Measurements from ENCODE around the gene SLC51A.
A peak's percentile ranks its signal among the peaks of the same experiment; 100 is the strongest.
"Not testable (repeated sequence)": the region's sequence is repeated elsewhere in the genome, so short reads cannot be mapped to it uniquely, and the experiment has no call there.

Gene SLC51A

DNA sequence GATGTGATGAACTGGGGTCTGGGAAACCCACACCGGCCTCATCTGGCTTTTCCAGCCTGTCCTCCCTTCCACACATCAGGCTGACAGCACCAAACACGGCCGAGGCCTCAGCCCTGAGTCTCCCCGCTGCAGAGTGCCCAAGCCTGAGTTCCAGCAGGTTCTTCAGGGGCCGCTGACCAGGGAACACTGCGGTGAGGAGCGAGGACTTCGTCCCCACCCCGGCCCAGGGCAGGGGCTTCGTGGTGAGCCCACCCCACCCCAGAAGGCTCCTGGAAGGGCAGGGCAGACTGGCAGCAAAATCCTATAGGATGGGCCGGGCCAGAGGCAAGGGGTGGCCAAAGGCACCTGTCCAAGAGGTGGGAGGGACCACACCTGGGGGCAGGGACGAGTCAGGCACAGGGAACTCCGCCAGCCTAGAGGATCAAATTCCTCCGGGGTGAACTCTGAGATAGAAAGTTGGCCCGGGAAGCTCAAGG lies at the start of gene SLC51A:
Gene SLC51A (plus strand): TSS at position 446 of the 476 bp plus-strand sequence. CDS start 179 bp downstream, outside the sequence.
- DNase-seq (ENCODE audit: low spot score): no peak

DNA sequence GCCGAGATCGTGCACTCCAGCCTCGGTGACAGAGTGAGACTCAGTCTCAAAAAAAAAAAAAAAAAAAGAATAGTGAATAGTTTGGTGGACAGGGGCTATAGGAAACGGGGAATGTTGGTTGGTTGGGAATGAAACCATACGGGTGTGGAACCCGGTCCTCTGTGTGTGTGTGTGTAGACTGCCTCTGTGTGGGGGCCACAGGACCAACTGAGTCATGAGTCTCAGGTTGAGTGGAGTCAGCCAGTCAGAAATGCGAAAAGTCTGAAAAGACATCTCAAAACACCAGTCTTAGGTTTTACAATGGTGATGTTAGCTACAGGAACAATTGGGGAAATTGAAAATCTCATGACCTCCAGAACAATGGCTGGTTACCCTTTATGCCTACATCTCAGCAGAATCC lies 49.6 kb upstream of the SLC51A start:
- no peak for DNase-seq (ENCODE audit: low spot score)

DNA sequence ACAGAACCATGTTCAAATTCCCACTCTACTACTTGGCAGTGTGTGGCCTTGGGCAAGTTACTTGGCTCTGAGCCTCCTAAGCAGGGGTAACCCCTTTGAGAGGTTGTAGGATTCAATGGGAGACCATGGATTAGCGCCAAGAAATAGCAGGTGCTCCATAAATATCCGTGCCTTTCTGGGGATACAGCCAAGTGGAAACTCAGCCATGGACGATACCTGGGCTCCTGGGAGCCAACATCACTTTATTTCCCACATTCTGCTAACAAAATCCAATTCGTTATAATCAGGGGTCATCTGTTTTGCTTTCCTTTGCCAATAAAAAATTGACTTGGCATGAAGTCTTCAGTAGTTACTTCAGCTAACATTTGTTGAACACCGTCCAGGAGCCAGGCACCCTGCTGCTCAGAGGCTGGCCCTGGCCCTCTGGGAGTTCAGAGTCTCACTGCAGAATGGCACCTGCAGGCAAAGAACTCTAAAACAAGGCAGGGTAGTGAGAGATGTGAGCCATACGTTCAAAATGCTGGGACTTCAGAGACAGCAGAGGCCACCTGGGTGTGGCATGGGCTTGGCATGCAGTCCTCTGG lies 47.4 kb upstream of the SLC51A start:
- no peak for DNase-seq (ENCODE audit: low spot score)

DNA sequence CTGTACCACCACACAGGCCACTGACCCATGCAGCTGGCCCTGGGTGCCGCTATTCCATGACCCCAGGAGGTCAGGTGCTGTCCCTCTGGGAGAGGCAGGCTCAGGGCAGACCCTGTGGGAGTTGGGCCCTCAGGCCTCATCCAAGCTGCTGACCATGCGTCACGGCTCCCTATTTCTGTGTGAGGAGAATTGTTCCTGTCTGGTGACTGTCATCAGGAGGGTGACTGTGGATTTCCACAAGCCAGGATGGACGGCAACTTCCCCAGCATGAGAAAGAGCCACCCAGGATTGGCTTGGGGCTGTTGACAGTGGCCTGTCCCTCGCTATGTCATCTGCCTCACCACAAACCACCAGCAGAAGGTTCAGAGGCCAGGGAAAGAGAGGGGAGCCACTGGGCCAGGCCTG lies 46.5 kb upstream of the SLC51A start:
- no peak for DNase-seq (ENCODE audit: low spot score)

DNA sequence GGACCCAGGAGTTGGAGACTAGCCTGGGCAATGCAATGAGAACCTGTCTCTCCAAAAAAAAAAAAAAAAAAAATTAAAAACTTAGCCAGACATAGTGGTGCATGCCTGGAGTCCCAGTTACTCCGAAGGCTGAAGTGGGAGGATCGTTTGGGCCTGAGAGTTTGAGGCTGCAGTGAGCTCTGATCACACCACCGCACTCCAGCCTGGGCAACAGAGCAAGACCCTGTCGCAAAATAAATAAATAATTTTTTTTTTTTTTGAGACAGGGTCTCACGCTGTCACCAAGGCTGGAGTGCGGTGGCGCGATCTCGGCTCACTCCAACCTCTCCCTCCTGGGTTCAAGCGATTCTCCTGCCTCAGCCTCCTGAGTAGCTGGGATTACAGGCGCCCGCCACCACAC lies 46.0 kb upstream of the SLC51A start:
- not testable (repeated sequence) for DNase-seq (ENCODE audit: low spot score)

DNA sequence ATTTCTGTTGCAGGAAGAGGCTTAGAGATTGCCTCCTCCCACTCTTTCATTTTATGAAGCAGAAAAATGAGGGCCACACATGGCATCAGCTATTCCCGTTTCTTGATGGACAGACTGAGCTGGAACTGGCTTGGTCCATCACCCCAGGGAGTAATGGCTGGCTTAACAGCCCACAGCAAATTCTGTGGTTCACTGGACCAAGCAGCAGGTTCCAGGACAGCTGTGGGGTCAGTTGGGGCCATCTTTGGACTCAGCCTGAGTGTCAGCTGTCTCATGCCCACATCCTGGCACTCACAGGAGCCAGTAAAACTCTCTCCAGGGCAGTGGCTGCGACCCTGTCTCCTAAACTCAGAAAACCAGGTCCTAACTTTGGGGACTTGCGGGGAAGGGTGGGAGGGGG lies 41.7 kb upstream of the SLC51A start:
- no peak for DNase-seq (ENCODE audit: low spot score)

DNA sequence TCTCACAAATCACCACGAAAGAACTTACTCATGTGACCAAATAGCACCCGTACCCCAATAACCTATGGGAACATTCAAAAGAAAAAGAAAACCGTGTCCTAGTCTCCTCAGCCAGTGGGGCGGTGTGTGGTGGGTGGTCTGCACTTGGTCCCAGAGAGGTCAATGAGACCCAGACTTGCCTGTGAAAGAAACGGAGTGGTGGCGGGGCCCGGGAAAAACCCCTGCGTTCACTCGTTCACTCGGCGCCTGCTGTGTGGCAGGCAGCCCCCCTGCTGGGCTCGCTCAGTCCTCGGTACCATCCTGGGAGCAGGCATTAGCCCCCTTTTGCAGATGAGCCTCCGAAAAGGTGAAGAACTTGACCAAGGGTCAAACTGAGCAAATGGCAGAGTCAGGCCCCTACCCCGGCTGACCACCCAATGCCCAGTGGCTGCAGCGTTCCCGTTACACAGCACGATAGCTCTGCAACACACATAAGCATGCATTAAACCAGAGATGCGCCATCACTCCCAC lies 41.2 kb upstream of the SLC51A start:
- no peak for DNase-seq (ENCODE audit: low spot score)

DNA sequence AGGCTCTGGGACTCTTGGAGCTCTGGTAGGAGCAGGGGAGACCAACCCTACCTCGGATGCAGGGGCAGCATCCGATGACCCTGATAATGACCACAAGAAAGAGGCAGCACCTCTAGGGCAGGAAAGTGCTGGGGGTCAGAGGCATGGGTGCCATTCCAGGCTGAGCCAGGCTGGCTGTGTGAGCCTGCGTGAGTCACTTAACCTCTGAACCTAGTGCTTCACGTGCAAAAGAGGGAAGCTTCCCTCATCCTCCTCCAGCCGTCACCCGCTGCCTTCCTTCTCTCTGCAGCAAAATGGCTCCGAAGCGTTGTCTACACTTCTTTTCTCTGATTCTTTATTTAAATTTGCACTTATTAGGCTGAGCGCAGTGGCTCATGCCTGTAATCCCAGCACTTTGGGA lies 40.6 kb upstream of the SLC51A start:
- DNase-seq (ENCODE audit: low spot score): no peak

DNA sequence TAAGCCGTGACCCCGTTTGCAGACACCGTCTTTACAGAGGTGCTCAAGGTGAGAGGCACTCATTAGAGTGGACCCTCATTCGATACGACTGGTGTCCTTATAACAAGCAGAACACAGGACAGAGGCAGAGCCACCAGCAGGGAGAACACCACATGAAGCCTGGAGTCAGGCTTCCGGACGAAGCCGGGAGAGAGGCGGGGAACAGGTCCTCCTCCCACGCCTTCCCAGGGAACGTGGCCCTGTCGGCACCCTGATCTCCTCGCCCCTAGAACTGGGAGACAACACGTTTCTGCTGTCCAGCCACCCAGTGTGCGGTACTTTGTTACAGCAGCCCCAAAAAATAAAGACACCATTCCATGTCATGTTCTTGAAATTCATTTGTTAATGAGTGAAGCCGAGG lies 38.8 kb upstream of the SLC51A start:
- no peak for DNase-seq (ENCODE audit: low spot score)

DNA sequence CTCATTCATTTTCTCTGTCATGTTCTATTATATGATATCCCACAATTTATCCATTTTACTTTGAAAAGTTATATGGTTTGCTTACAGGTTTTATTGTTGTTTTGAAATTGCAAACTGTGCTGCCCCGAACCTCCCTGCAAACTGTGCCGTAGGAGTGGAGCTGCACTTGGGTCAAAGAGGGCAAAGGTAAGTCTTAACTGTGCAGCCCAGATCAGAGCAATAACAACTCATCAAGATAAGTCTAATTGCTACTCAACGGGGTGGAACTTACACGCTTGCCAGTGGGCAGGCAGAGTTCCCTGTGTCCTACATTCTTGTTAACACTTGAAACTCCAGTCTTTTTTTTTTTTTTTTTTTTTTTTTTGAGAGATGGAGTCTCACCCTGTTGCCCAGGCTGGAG lies 38.4 kb upstream of the SLC51A start:
- DNase-seq (ENCODE audit: low spot score): no peak

DNA sequence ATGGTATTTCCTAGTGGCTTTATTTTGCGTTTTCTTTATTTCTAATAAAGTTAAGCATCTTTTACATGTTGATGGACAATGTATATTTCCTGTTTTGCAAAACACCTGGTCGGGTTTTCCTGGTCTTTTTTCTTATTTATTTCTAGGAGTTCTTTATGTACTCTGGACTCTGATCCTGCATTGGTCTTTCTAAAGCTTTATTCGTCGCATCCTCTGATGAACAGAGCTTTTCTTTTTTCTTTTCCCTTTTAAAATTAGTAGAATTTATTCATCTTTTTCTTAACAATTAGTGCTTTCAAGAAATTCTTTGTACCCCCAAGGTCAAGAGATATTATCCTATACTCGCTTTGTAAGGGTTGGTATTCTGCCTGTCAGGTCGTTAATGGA lies 37.3 kb upstream of the SLC51A start:
- DNase-seq (ENCODE audit: low spot score): no peak

DNA sequence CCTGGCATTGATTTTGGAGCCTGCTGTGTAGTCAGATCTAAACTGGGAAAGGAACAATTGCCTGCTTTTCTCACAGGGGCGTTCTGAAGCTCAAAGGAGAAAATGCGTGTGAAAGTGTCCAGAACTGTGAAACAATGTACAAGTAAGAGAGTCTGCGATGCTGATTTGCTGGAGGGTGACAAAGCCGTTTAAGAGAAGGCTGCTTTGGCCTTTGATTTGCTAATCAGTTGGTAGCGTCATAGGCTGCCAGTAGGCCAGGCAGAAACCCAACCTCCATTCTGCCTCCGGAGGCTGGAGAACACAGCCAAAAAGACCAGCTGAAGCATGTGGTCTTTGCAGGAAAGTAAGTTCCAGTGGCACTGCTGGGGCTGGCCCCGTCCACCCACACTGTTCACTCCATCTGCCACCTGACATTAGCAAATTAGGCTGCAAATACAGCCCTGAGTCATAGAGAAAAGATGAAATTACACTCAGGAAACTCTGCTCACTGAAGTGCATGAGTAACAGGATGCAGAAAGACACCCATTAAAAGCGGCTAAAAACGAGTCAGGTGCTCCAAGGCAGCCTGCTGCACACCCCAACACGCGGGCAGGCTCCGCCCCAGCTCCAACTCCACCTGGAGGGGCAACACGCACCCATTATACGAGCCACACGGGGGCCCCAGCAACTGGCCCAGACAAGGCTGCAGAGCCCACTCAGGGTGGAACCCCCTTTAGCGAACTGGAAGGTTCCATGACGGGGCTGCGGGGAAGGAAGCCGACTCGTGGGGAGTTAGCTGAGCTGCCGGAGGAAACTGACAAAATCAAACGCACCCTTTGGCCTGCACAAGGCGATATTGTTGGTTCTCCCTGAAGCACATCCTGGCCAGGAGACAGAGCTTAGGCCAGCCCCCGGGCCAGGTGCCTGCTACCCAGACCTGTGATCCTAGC lies 36.7 kb upstream of the SLC51A start:
- no peak for DNase-seq (ENCODE audit: low spot score)

DNA sequence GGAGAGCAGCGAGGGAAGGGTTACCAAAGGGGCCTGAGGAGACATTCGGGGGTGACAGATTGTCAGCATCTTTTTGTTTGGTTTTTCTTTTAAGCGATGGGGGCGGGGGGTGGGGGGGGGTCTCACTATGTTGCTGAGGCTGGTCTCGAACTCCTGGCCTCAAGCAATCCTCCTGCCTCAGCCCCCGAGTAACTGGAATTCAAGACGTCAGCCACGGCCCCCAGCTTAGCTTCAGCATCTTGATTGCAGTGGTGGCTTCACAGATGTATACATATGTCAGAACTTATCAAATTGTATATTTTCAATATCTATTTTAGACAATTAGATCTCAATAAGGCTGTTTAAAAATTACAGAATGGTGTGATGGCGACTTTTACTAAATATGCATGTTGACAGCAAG lies 36.0 kb upstream of the SLC51A start:
- DNase-seq (ENCODE audit: low spot score): no peak

DNA sequence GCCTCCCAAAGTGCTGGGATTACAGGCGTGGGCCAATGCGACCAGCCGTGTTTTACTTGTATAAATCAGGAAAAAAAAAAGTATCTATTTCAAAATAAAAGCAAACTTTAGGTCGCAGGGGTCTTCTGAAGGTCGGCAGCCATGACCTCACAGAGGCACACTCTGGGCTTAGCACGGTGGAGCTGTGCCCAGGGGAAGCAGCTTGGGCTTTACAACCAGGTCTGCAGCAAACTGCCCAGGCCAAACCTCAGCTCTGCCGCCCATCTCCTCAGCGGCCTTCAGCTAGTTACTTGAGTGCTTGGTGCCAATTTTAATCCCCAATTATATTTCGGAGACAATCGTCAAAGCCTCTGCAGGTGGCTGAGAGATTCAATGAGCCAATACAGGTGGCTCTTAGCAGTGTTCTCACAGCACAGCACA lies 35.2 kb upstream of the SLC51A start:
- no peak for DNase-seq (ENCODE audit: low spot score)

DNA sequence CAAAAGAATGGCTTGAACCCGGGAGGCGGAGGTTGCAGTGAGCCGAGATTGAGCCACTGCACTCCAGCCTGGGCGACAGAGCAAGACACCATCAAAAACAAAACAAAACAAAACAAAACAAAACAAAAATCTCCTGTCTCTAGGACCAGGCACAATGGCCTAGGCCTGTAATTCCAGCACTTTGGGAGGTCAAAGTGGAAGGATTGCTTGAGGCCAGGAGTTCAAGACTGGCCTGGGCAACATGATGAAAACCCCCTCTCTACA lies 32.2 kb upstream of the SLC51A start:
- not testable (repeated sequence) for DNase-seq (ENCODE audit: low spot score)

DNA sequence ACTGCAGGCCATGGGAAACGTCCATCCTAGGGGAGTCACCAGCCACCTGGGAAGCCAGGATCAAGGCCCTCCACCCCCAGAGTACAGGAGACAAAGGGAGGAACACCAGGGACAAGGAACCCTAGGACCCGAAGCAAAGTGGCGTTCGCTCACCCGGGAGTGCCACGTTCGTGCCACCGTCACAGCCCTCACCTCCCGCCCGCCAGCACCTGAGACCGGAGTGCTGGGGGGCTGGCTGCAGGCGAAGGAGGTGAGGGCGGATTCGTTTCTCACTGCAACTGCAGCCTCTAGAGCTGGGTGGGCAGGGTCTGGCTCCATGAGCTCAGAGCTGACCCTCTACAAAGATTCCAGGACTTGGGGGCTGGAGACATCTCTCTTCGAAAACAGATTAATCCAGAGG lies 31.5 kb upstream of the SLC51A start:
- DNase-seq (ENCODE audit: low spot score): no peak

DNA sequence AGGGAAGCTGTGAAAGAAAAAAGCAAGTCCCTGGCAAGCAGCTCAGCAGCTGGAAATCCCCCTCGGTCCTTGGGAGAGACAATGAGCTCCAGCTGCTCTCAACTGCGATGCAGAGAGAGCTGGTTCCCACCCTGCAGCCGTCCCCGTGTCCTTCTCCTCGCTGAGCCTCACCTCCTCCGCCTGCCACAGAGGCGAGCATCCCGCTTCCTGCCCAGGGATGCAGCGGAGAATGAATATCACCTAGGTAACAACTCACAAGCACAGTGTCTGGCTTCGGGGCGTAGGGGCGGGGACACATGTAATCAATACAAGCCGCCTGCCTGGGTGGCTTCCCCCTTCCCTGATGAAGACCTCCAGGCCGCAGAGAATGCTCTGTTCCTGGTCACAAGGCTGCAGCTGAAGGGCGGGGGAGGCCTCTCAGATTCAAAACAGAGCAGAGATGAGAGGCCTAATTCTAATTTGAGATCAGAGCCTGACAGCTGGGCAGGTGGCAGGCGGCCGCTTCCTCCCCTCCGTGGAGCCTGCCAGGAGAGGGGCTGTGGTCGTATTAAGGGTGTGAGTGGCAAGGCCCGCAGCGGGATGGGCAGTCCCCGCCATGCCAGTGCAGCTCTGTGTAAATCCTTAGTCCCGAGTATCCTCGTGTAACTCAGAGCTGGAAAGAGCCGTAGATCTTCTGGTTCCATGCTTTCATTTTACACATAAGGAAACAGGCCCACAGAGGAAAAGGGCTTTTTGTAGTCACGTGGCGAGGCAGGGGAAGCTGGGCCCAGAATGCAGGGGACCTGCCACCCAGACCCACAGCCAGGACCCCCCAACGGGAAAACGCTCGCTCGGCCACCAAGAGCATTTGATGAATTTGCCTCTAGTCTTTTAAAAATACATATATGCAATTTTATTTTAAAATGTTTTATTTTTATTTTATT lies 29.4 kb upstream of the SLC51A start:
- peak; percentile 79 for DNase-seq (ENCODE audit: low spot score)

DNA sequence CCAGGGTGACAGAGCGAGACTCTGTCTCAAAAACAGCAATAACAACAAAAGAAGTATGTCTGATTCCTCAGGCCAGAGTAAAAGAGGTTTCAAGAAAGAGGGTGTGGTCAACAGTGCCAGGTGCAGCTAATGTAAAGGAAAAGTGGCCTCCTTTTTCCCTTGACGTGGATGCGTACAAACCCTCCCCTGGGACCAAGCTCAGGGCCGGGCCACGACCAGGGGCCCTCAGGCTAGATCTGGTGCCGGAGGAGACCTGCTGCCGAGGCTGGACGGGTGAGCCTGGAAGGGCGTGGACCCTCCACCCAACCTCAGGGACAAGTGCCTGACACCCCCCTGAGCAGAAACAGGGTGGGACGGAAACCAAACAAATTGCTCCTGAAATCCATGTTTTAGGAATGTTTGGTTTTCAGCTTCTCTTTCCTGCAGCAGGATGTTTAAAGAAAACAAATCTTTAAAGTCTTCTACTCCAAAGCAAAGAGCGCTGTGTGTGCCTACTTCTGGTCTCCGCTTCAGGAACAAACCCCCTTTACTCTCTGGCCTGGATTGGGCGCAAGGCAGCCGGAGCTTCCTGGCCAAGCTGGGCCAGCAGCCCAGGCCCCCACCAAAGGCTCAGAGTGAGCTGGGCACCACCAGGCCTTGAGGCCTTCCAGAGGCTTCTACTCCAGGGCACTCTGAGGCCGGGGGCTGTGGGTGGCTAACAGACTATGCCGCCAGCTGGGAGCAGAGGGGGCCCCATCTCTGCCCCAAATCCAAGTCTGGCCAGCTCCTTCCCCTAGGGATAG lies 26.6 kb upstream of the SLC51A start:
- DNase-seq (ENCODE audit: low spot score): no peak

DNA sequence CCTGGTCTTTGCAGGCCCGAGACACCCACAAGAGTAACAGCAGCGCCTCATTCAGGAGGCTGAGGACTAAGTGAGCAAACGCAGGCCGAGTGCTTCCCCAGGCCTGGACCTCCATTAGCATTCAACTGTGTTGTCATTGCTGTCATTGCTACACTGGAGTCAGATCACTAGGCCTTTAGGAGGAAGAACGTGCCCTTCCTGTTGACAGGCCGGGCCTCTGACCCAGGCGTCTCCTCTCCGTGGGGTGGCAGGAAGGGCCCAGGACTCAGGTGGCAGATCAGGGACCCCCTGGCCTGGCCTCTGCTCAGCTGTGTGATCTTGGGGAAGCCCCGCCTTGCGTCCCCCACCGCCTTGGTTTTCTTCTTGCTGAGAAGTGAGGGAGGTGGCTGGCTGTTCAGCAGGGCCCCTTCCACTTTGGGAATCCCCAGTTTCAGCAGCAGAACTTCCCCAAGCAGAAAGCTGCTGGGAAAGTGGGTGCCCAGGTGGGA lies 24.3 kb upstream of the SLC51A start:
- no peak for DNase-seq (ENCODE audit: low spot score)

DNA sequence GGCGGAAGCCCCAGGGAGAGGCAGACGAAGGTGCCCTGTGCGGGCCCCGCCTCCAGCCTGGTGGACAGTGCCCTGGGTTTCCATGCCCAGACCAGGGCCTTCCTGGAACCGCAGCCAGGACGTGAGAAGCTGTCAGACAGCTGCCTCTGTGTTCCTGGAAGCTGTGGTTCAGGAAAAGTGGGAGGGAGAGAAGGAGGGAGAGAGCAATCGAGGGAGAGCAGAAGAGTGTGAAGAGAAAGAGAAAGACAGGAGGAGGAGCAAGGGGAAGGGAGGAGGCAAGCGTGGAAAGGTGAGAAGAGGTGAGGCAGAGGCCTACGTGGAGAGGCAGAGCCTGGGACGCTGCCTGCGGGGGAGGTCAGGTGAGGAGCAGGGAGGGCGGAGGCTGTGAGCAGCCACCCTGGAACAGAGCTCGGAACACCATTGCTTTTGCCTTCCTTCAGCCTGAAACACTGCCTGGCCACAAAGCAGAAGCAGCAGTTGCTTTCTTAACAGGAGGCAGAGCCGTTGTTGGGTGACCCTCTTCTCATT lies 23.7 kb upstream of the SLC51A start:
- no peak for DNase-seq (ENCODE audit: low spot score)

DNA sequence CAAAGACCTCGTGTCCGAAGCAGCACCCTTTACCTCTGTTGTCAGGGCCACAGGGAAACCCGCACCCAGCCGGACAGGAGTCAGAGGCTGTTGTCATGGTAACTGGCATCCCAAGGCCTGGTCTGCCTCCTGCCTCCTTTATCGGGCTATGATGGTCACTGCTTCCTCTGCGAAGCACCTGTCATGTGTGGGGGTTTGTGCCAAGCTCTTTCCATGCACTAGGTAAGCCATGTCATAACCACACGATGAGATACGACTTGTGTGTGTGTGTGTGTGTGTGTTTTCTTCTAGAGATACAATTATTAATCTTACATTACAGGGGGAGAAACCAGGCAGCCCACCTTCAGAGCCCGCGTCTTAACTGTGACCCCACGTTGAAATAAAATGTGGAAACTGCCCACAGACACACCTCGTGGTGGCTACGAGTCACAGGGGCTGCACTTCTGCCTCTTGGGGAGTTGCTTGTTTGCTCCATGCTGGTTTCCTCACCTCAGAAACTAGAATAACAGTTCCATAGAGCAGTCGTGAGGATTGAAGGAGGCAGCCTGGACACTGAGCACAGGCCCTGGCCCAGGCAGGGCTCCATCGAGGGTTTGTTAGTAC lies 23.1 kb upstream of the SLC51A start:
- DNase-seq (ENCODE audit: low spot score): no peak

All from left forelimb (tissue), 1 donor.